Left forelimb (tissue), 1 donor: ENCODE measurements around the gene IGF2R.
"Not testable (repeated sequence)": the region's sequence is repeated elsewhere in the genome, so short reads cannot be mapped to it uniquely, and the experiment has no call there.

Experiments
- DNase-seq: peaks from one replicate; pipeline ENCODE4 v3.0.0-alpha.2; 2018; ENCODE audit warnings: low spot score

IGF2R gene

DNA sequence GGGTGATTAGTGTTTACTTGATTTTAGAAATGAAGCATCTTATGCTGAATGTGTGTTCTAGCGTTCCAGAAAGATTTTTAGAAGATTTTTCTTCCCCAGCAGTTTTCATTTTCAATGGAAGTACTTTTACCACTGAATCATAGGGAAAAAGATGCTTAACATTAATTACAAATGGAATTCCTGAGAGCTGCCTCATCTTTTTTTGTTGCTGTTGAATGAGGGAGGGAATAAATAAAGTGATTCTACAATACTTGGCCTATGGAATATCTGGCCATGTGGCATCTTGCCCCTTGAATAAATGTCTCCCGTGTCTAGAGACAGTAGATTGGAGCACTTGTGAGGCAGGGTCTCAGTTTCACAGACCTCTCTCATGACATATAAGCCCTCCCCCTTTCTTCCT, 108.6 kb downstream of the IGF2R start:
- no peak for DNase-seq

DNA sequence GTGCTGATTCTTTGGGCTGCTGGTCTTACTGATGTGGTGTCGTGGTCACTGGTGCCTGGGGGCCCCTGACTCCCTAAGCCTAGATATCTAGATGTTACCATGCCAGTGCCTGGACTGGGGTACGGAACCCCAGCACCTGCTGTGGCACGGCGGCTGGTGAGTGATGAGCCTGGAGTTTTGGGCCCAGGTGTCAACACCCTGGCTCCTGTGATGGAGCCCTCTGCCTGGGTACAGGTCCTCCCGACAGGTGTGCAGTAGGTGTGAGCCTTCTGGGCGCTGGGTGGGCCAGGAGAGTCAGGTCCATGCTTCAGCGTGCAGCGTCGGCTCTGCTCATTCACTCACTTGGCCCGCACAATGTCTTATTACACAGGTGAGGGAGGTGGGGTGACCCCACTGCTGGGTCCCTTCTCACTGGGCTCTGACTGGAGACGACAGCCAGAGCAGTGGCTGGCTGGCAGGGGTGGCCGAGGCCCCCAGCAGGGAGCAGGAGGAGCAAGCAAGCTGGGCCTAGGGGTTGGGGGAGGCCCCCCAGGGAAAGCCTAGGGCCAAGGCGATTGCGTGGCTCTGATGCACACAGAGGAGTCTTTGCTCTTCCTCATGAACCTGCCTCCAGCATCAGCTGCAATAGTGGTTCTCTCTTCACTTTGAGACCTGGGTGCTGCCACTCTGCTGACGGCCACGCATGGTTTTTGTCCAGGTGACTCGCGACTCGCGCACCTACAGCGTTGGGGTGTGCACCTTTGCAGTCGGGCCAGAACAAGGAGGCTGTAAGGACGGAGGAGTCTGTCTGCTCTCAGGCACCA, 110.2 kb downstream of the IGF2R start:
- no peak for DNase-seq

DNA sequence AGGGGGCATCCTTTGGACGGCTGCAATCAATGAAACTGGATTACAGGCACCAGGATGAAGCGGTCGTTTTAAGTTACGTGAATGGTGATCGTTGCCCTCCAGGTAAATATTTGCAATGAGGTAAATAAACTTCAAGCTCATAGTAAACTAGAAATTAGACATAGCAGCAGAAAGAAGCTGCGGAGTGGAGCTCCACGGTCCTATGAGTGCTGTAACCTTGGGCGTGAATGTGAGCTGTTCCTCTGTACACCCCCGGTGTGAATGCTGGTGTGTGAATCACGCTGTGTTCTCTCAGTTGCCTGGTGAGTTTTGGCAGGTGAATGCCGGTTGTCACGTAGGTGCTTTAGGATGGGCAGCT, 110.8 kb downstream of the IGF2R start:
- DNase-seq, result no peak

DNA sequence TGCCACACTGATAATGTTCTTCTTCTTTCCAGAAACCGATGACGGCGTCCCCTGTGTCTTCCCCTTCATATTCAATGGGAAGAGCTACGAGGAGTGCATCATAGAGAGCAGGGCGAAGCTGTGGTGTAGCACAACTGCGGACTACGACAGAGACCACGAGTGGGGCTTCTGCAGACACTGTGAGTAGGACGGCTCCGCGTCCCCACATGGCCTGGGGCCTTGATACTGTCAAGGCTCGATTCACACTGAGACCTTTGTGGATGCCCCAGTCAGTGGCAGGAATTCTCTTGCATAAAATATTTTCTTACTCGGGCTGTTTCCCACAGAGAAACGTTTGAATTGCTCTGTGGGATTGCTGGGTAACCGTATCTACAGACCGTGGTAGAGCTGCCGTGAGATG, 111.2 kb downstream of the IGF2R start:
- DNase-seq, result no peak

DNA sequence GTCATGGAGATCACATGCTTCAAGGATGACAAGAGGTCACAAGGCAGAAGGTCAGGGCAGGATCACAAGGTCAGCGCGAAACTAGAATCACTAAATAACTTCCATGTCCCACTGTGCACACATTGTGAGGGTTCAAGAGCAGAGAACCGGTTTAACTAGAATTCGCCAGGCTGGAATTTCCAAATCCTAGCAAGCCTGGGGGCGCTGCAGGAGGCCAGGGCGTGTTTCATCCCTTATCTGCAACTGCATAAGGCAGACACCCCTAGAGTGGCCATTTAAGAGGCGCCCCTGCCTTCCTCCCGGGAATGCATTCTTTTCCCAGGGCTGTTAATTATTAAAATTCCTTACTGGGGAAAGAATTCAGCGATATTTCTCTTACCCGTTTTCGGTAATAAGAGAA, 112.5 kb downstream of the IGF2R start:
- no peak for DNase-seq

DNA sequence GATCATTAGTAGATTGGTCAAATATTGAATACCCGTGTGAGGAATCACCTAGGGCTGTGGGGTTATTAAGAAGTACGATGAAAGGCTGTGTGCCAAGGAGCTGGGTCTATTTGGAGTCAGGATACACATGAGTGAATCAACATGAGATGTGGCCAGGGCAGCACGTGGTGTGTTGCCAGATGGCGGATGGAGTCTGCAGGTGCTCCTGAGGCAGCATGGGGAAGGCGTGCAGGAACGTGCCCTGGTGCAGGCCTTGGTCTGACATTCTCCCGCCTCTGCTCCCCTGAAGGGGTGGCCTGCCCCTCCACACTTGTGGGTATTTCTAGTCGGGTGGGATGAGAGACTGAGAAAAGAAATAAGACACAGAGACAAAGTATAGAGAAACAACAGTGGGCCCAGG, 113.7 kb downstream of the IGF2R start:
- no peak for DNase-seq

DNA sequence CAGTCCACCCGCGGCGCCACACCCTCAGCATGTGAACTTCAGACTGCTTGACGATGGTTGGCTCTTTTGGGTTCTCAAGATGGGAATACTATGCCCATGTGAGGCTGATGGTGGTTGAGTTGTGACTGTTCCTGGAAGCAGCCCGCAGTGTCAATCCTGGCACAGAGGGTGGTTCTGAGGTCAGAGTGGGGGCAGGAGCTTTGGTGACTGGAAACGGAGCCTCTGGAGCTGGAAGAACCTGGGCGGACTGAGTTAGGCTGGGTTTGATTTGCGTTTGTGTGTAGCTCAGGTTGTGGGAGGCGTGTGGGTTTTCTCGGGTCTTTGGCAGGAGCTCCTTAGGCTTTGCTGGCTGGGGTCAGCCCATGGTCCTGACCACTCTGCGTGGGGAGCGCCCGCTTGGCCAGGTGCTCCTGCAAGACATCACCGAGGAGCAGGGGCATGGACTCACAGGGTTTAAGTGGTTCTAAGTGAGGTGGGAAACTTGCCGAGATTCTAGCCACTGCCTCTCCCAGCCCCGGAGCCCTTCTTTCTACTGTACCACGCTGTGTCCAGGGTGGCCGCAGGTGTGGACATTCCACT, 115.4 kb downstream of the IGF2R start:
- no peak for DNase-seq

DNA sequence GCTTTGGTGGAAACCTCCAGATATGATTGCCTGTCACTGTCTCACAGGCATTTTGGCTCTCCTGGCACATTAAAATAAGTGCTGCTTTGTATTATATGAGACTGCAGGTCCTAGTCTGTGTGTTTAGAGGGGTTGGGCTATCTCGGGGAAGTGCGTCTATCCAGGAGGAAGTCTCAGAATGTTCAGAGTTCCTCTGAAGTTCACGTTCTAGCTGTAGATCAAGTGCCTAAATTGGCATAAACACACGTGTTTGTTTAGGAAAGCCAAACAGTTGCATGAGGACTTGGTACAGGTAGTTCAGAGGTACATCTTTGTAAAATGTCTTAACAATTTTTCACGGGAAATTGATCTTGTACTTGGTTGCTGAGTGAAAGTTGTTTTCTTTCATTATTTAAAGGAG, 116.3 kb downstream of the IGF2R start:
- DNase-seq, result no peak

DNA sequence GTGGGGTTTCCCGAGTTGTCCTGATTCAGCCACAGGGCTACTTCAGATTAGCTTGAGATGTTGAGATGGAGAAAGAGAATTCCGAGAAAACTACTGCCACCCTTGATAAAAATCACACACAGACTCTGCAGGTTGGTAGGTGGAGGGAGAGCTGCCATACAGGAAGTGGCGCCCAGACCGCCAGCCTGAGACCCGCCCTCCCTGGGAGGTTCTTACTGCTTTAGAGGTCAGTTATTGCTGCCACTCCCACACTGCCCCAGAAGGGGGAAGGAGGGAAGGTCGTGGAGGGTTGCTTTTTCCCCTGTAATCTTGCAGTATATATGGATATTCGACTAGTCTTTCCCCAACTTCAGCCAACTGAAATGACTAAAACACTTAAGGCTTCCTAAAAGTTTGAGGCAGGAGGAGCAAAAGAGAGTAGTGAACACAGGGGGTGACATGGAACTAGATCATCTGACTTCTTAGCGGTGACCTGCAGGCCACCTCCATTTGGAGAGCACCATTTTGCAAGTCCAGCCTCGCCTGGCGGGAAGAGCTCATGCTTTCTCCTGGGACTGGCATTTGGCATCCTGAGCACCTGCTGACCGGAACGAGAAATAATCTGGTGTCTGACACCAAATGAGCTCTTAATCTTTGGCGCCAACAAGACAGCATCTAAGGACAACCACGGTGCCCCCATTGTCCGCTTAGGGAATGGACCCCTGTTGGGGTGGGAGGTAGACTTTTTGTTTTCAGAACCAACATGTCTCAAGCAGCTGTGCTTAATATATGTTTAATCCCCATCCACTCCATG, 117.0 kb downstream of the IGF2R start:
- DNase-seq, result no peak

DNA sequence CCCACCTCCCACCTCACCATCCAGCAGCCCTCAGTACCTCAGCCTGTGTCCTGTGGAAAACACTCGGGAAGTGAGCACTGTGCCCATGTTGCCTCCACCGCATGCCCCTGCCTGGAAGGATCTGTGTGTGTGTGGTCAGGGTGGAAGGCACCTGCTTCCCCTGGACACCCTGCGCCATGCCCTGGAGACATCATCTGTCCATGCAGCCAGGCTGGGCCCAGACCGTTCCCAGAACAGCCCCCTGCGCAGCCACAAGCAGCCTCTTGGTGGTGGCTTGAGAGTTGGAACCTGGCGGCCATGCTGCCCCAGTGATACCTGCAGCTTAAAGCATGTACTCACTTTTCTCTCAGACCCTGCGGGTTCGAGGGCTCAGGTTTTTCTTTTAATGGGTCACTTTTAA, 117.9 kb downstream of the IGF2R start:
- DNase-seq, result no peak

DNA sequence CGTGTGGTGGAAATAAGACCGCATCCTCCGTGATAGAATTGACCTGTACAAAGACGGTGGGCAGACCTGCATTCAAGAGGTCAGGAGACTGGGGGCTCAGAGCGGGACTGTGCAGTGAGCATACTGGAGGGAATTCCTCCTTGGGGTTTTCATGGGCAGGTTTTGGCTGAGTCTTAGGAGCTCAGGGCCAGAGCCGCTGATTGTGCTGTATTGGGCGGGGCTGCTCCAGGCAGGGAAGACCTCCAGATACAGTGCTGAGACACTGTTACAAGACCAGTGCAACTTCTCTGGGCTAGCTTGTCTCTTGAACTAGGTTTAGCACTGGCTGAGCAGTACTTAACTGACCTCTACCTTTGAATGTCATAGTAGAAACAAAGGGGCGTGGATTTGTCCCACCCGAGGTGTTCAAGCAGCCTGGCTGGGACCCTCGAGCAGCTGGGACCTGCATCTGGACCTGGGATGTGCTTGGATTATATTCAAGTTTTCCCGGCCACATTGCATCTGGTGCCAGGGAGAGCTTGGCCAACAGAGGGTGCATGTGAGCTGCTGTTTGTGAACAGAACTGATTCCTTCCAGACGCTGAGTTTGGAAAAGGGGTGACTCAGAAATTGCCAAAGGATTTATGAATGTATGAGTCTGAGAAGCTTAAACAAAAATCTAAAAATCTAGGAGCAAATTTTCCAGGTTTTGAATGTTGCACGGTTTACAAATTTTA, 119.3 kb downstream of the IGF2R start:
- peak; percentile 78 for DNase-seq

DNA sequence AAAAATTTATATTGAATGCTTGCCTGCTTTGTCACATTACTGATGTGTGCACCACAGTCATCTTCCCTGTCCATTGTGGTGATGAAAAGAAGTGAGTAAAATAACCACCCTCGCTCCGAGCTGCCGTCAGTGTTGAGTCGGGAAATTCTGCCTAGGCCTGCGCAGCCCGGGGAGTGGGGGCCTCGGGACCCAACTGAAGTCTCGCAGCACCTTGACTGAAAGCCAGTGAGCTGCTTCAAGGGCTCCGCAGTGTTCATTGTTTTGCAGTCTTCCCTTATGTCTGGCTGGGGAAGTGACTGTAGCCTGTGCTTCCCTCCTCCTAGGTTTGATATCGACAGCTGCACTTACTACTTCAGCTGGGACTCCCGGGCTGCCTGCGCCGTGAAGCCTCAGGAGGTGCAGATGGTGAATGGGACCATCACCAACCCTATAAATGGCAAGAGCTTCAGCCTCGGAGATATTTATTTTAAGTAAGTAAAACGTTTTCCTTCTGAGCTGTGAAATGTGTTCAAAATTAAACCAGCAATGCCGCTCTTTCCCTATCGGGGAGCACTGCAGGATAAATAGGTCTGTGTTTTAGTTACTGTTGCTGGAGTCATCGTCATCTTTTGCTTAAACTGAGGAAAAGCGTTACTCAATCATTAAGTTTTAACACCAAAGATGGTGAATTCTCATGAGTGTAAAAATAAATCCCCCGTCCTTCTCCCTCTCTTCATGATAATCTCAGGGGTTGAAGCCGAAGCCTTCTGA, 120.1 kb downstream of the IGF2R start:
- DNase-seq, result no peak

DNA sequence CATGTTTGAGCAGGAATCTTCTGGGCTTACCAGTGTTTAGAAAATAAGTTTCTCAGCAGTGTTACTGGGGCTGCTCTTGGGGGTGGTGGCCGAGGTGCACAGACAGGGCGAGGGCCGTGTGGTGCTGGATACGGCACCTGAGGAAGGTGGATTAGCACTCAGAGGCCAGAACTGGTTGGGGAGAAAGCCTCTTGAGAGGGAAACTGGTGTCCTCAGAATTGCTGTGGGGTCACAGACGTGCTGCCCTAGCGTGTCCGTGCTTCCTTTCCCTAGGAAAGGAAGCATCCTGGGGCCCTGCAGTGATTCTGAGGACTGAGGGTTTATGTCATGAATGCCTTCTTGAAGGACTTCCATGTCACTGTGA, 120.6 kb downstream of the IGF2R start:
- DNase-seq, result no peak

DNA sequence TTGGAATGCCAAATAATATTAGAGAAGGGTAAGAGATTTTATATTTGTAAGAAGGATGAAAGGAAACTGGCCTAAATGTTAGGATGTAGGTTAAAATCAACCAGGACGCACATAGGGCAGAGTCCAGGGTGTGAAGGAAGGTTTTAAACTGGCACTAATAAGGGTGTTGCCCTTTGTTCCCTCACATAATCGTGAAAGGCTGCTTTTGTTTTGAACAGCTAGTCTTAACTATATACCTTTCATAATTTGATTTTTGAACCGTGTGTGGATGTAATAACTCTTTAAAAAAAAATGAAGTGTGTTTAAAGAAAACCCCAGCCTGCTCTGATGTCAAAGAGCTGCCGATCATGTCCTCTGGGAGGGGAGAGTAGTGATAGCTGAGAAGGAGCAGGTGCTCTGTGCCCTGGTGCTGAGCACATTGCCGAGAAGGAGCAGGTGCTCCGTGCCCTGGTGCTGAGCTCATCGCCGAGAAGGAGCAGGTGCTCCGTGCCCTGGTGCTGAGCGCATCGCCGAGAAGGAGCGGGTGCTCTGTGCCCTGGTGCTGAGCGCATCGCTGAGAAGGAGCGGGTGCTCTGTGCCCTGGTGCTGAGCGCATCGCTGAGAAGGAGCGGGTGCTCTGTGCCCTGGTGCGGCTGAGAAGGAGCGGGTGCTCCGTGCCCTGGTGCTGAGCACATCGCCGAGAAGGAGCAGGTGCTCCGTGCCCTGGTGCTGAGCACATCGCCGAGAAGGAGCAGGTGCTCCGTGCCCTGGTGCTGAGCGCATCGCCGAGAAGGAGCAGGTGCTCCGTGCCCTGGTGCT, 121.8 kb downstream of the IGF2R start:
- DNase-seq, result not testable (repeated sequence)

DNA sequence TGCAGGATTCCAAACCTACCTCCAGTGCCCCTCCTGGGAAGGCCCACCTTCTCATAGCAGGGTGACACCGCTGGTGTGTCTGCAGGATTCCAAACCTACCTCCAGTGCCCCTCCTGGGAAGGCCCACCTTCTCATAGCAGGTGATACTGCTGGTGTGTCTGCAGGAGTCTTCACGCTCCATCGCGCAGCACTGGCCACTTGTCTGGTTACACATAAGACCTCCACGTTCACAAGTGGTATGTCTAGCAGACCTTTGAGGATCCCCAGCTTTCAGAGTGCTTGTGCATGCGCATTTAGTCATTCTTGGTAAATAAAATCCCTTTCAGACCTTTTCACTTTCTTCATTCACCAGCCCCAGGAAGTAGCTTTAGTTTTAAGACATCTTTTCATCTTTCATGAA, 123.3 kb downstream of the IGF2R start:
- DNase-seq, result not testable (repeated sequence)

DNA sequence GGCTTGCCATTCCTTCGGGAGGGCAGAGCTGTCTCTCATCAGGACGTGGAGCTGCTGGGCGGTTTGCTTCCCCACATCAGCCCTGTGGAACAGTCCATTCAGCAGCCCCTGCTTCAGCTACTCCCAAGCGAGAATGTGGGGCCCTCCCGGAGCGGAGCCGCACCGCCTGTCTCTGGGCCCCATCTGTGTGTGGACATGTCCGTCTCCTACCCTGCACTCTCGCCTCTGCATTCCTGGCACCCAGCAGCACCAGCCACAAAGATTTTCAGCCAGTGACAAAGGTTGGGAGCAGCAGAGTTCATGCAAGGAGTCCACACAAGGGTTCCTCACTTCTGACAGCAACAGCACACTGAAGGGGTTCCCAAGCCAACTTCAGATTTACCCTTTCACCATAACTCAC, 123.7 kb downstream of the IGF2R start:
- no peak for DNase-seq

DNA sequence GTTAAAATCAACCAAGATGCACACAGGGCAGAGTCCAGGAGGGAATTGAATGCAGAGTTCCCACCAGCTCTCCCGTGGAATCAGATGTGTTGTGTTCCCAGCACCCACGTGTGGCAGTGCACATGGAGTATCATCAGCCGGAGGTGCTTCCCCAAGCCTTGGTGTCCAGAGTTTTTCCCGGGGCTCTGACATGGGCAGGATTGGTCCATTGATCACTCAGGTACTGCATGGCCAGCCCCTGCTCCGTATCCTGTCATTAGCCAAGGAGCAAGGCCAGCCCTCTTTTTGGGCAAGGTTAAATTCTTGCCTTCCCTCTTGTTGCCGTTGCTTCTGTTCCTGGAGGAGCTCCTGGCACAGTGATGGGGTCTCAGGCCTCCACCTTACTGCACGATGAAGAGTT, 124.2 kb downstream of the IGF2R start:
- DNase-seq, result no peak

DNA sequence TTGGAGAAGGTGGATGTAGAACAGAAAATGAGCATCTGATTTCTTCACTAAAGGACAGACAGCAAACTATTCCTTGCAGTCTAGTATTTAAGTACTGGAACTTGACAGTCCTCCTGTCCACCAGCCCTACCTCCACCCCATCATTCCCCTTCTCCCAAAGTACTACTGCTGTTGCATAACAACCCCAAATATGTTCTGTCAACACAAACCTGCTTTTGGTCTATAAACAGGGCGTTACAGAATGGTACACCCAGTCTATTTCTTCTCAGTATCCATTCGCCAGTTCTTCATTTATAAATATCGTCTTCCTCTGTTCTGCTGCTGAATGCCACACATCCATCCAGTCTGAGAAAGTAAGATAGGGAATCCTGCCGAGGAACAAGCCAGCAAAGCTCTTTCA, 125.1 kb downstream of the IGF2R start:
- no peak for DNase-seq

DNA sequence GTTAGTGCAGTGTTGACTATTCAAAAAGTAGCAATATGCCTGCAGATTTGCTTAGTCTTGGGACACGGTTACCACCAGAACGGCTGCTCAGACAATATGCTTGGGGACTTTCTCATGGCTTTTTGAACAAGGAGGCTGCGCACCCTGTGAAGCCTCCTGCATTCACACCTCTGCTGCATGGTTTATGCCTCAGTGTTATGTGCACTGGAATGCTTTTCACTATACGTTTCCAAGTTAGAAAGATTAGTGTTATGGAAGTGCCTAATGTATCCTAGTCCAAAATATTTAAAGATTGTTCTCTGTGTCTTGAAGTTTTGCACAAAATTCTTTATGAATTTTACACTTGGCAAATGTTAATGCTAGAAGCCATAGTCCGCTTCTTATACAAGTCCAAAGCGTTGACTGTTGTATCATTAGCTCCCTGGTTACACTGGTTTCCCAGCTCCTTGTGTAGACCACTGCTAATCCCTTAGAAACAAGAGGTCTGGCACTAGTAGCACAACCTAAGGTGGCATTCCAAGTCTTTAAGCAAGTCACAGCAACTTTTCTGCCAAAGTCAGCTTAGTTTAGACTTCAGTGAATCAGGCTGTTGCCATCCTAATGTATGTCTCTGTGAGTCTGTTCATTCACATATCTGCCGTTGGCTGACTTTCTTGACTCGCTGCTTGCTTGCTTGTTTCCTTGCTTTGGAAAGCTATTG, 126.4 kb downstream of the IGF2R start:
- DNase-seq, result no peak
